ENCODE data around the gene HERC3.

Gene HERC3

GRCh38 chr4:88756149-88756548 is 163.9 kb downstream of the HERC3 start:
- no peak overlapping the region for H3K27ac ChIP-seq (ENCODE audit: low read depth, low read length, severe bottlenecking)
- no peak overlapping the region for H3K4me3 ChIP-seq (ENCODE audit: extremely low read depth, insufficient read depth, low read length, poor library complexity, severe bottlenecking)
- H3K36me3 ChIP-seq (ENCODE audit: control insufficient read depth, insufficient read depth, low read length): peaks cover 3% of the 10 kb centered on the region
- 87 to 100% methylated on average over 2 to 3 of the region's 5 CpGs for WGBS, 2 experiments (ENCODE audit: insufficient coverage in 2 of 2)
- H3K9me3 ChIP-seq (ENCODE audit: control insufficient read depth, low read length): no peaks in the 10 kb centered on the region
- peaks cover 17% of the 10 kb centered on the region for H3K4me1 ChIP-seq (ENCODE audit: control insufficient read depth, insufficient read depth, low read length, poor library complexity, severe bottlenecking)

- H3K27ac ChIP-seq (ENCODE audit: low read depth, low read length, severe bottlenecking): no peak overlapping the region
- no peaks in the 10 kb centered on the region for H3K36me3 ChIP-seq (ENCODE audit: control insufficient read depth, insufficient read depth, low read length)
- H3K4me3 ChIP-seq (ENCODE audit: extremely low read depth, insufficient read depth, low read length, poor library complexity, severe bottlenecking): no peak overlapping the region
- peaks cover 17% of the 10 kb centered on the region for H3K4me1 ChIP-seq (ENCODE audit: control insufficient read depth, insufficient read depth, low read length, poor library complexity, severe bottlenecking)
- no peaks in the 10 kb centered on the region for H3K9me3 ChIP-seq (ENCODE audit: control insufficient read depth, low read length)
These were observed 164.8 kb downstream of the HERC3 start for GRCh38 chr4:88757067-88757466.

DNA sequence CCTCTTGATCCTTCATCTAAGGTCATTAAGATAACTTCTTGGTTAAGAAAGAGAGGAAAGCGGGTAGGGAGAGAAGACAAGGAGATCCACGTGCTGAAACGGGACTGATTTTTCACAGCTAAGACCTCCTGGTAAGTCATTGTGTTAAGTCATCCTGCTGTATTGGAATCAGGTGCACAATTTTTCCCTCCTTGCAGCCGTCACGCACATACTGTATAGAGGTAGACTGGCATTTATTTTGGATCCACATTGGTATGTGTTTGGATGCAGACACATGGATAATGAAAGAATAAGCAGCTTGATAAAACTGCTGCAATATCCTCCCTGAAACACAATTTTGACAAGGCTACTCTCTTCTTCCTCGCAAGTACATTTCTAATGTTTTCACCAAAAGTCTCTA is 165.5 kb downstream of the HERC3 start:
- no peak overlapping the region for H3K27ac ChIP-seq (ENCODE audit: low read depth, low read length, severe bottlenecking)
- no peaks in the 10 kb centered on the region for H3K36me3 ChIP-seq (ENCODE audit: control insufficient read depth, insufficient read depth, low read length)
- H3K4me1 ChIP-seq (ENCODE audit: control insufficient read depth, insufficient read depth, low read length, poor library complexity, severe bottlenecking): peaks cover 17% of the 10 kb centered on the region
- no peaks in the 10 kb centered on the region for H3K9me3 ChIP-seq (ENCODE audit: control insufficient read depth, low read length)
- WGBS, 2 experiments (ENCODE audit: insufficient coverage in 2 of 2): 87% methylated on average over 3 to 5 of the region's 6 CpGs
- no peak overlapping the region for H3K4me3 ChIP-seq (ENCODE audit: extremely low read depth, insufficient read depth, low read length, poor library complexity, severe bottlenecking)
